ENCODE data around the gene GSTM4. TPM values are rescaled to one million over a fixed set of nuclear protein-coding genes. Genes with fewer than 3 reads are reported as not detected.
"Not testable (repeated sequence)": the region's sequence is repeated elsewhere in the genome, so short reads cannot be mapped to it uniquely, and the experiment has no call there.

GSTM4 gene
- total and polyA plus RNA-seq, 5 donors from 2014 or later = 2.2 to 31.4 (median 14.4) TPM

- Mint-ChIP-seq H3K27me3 (no peaks in the 10 kb centered on the region), H3K4me3 (peak within 1 kb of the TSS; percentile 49 to 86 (median 76)), H3K9me3 (no peaks in the 10 kb centered on the region), H3K4me1 (peaks cover 5 to 23% (median 10%) of the 10 kb centered on the region in 4 donors), H3K27ac (peak within 1 kb of the TSS in 2 of 3 donors; percentile 34 to 36), H3K36me3 (no peaks in the 10 kb centered on the region)
- Histone ChIP-seq H3K9me3 (ENCODE audit: control insufficient read depth in 2 of 2, low read length in 2 of 2) (no peaks in the 10 kb centered on the region), H3K27ac (ENCODE audit: insufficient read depth, low read length, poor library complexity, severe bottlenecking) (no peak within 1 kb of the TSS), H3K4me1 (ENCODE audit: control insufficient read depth, insufficient read depth, low read length, poor library complexity, severe bottlenecking) (peaks cover 10% of the 10 kb centered on the region), H3K4me3 (ENCODE audit: low read depth, low read length) (no peak within 1 kb of the TSS), H3K36me3 (ENCODE audit: control insufficient read depth, insufficient read depth, low read length) (no peaks in the 10 kb centered on the region), H3K27me3 (ENCODE audit: control insufficient read depth, insufficient read depth, low read length) (no peaks in the 10 kb centered on the region)
- DNase-seq = peak; percentile 59 to 85 (median 62)
- ATAC-seq (ENCODE audit: low read depth in 2 of 2) = peak; percentile 88 to 94
Observed at GRCh38 chr1:109667452-109668122, 11.7 kb downstream of the GSTM4 start, which contains the start of gene GSTM2. GSTM2 (plus strand) TSS chr1:109668057; CDS start chr1:109668116, 59 bp downstream.

DNA sequence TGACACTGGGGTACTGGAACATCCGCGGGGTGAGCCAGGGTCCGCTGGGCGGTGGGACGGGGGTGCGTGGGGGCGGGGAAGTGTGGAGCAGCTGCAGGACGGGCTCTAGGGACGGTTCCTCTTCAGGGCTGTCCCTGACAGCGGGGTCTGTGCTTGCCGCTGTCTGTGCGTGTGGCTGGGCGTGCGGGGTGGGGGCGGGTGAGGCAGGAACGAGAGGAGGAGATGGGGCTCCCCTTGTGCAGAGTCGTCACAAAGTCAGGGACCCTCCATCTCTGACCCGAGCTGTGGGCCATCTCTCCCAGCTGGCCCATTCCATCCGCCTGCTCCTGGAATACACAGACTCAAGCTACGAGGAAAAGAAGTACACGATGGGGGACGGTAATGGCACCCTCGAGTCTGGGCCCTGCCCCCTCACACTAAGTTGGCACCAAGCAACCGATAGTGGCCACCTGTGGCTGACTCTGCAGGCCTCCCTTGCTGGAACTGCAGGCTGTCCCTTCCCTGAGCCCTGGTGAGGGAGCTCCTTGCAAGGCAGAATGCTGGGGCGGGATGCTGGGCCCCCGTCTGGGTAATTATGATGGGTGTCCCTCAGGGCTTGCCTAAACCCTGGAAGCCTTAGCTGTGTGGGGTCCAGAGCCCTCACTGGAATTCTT, 12.3 kb downstream of the GSTM4 start:
- H3K4me3 ChIP-seq (ENCODE audit: low read depth, low read length) = no peak overlapping the region
- no peaks in the 10 kb centered on the region for H3K27me3 ChIP-seq (ENCODE audit: control insufficient read depth, insufficient read depth, low read length)
- Mint-ChIP-seq H3K27me3 (no peaks in the 10 kb centered on the region), H3K4me1 (peaks cover 5 to 23% (median 10%) of the 10 kb centered on the region in 4 donors), H3K36me3 (no peaks in the 10 kb centered on the region), H3K4me3 (peak overlapping the region; percentile 49 to 86 (median 76)), H3K9me3 (no peaks in the 10 kb centered on the region), H3K27ac (peak overlapping the region in 1 of 3 donors; percentile 36)
- H3K9me3 ChIP-seq (ENCODE audit: control insufficient read depth in 2 of 2, low read length in 2 of 2) = no peaks in the 10 kb centered on the region
- no peak overlapping the region for H3K27ac ChIP-seq (ENCODE audit: insufficient read depth, low read length, poor library complexity, severe bottlenecking)
- H3K4me1 ChIP-seq (ENCODE audit: control insufficient read depth, insufficient read depth, low read length, poor library complexity, severe bottlenecking) = peaks cover 10% of the 10 kb centered on the region
- ATAC-seq (ENCODE audit: low read depth in 2 of 2) (no peak), DNase-seq (no peak)
- no peaks in the 10 kb centered on the region for H3K36me3 ChIP-seq (ENCODE audit: control insufficient read depth, insufficient read depth, low read length)

- H3K27me3 ChIP-seq (ENCODE audit: control insufficient read depth, insufficient read depth, low read length) = no peaks in the 10 kb centered on the region
- H3K4me1 ChIP-seq (ENCODE audit: control insufficient read depth, insufficient read depth, low read length, poor library complexity, severe bottlenecking) = peaks cover 10% of the 10 kb centered on the region
- no peaks in the 10 kb centered on the region for H3K9me3 ChIP-seq (ENCODE audit: control insufficient read depth in 2 of 2, low read length in 2 of 2)
- no peaks in the 10 kb centered on the region for H3K9me3 Mint-ChIP-seq
- H3K27ac ChIP-seq (ENCODE audit: insufficient read depth, low read length, poor library complexity, severe bottlenecking) = no peak overlapping the region
- no peaks in the 10 kb centered on the region for H3K36me3 Mint-ChIP-seq
- H3K4me1 Mint-ChIP-seq = peaks cover 5 to 23% (median 10%) of the 10 kb centered on the region in 4 donors
- DNase-seq = no peak
- H3K4me3 ChIP-seq (ENCODE audit: low read depth, low read length) = no peak overlapping the region
- ATAC-seq (ENCODE audit: low read depth in 2 of 2) = no peak
- H3K27ac Mint-ChIP-seq = peak overlapping the region in 1 of 3 donors; percentile 73
- peak overlapping the region; percentile 55 to 65 (median 59) for H3K4me3 Mint-ChIP-seq
- H3K36me3 ChIP-seq (ENCODE audit: control insufficient read depth, insufficient read depth, low read length) = no peaks in the 10 kb centered on the region
- no peaks in the 10 kb centered on the region for H3K27me3 Mint-ChIP-seq
Observed at GRCh38 chr1:109669246-109669948, 13.5 kb downstream of the GSTM4 start.

DNA sequence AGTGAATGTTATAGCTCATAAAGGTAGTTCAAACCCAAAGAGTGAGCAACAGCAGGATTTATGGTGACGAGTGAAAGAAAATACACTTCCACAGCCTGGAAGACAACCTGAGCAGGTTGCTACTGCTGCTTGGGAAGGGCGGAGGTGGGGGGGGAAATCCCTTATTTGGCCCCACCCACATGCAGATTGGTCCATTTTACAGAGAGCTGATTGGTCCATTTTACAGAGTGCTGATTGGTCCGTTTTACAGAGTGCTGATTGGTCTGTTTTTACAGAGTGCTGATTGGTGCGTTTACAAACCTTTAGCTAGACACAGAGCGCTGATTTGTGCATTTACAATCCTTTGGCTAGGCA, 14.0 kb downstream of the GSTM4 start:
- H3K27me3 Mint-ChIP-seq; H3K27ac ChIP-seq (ENCODE audit: insufficient read depth, low read length, poor library complexity, severe bottlenecking); H3K9me3 ChIP-seq (ENCODE audit: control insufficient read depth in 2 of 2, low read length in 2 of 2); H3K4me3 ChIP-seq (ENCODE audit: low read depth, low read length); H3K27me3 ChIP-seq (ENCODE audit: control insufficient read depth, insufficient read depth, low read length); ATAC-seq (ENCODE audit: low read depth in 2 of 2); H3K36me3 Mint-ChIP-seq; DNase-seq; H3K36me3 ChIP-seq (ENCODE audit: control insufficient read depth, insufficient read depth, low read length); H3K9me3 Mint-ChIP-seq: not testable (repeated sequence)
- peaks cover 5 to 23% (median 10%) of the 10 kb centered on the region in 4 donors for H3K4me1 Mint-ChIP-seq
- peak overlapping the region in 1 of 3 donors; percentile 62 for H3K27ac Mint-ChIP-seq
- H3K4me1 ChIP-seq (ENCODE audit: control insufficient read depth, insufficient read depth, low read length, poor library complexity, severe bottlenecking) = peaks cover 10% of the 10 kb centered on the region
- peak overlapping the region; percentile 55 to 65 (median 59) for H3K4me3 Mint-ChIP-seq

DNA sequence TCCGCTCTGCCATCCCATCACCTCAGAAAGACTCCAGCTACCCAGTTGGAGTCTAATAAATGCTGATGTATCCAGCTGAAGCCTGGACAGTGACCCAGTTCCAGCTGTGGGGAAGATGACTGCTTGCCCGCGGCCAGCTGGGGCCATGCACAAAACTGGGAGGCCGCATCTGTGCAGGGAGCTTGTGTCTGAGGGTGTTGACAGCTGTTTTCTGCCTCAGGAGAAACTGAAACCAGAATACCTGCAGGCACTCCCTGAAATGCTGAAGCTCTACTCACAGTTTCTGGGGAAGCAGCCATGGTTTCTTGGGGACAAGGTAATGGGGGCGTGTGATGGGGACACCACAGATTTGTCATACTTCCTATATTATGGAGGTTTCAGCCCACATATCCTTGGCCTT, 15.2 kb downstream of the GSTM4 start:
- Mint-ChIP-seq H3K27ac (no peak overlapping the region), H3K4me1 (peaks cover 5 to 23% (median 10%) of the 10 kb centered on the region in 4 donors), H3K4me3 (no peak overlapping the region), H3K27me3 (no peaks in the 10 kb centered on the region), H3K9me3 (no peaks in the 10 kb centered on the region), H3K36me3 (no peaks in the 10 kb centered on the region)
- H3K27me3 ChIP-seq (ENCODE audit: control insufficient read depth, insufficient read depth, low read length) = no peaks in the 10 kb centered on the region
- no peaks in the 10 kb centered on the region for H3K36me3 ChIP-seq (ENCODE audit: control insufficient read depth, insufficient read depth, low read length)
- DNase-seq (peak in 1 of 3 donors; percentile 27), ATAC-seq (ENCODE audit: low read depth in 2 of 2) (no peak)
- H3K4me1 ChIP-seq (ENCODE audit: control insufficient read depth, insufficient read depth, low read length, poor library complexity, severe bottlenecking) = peaks cover 10% of the 10 kb centered on the region
- H3K4me3 ChIP-seq (ENCODE audit: low read depth, low read length) = no peak overlapping the region
- no peak overlapping the region for H3K27ac ChIP-seq (ENCODE audit: insufficient read depth, low read length, poor library complexity, severe bottlenecking)
- no peaks in the 10 kb centered on the region for H3K9me3 ChIP-seq (ENCODE audit: control insufficient read depth in 2 of 2, low read length in 2 of 2)

GRCh38 chr1:109673861-109674260, 18.0 kb downstream of the GSTM4 start:
- ATAC-seq (ENCODE audit: low read depth in 2 of 2); H3K36me3 Mint-ChIP-seq; H3K27ac Mint-ChIP-seq; H3K27me3 ChIP-seq (ENCODE audit: control insufficient read depth, insufficient read depth, low read length); H3K9me3 Mint-ChIP-seq; H3K27me3 Mint-ChIP-seq; H3K9me3 ChIP-seq (ENCODE audit: control insufficient read depth in 2 of 2, low read length in 2 of 2); H3K36me3 ChIP-seq (ENCODE audit: control insufficient read depth, insufficient read depth, low read length); H3K27ac ChIP-seq (ENCODE audit: insufficient read depth, low read length, poor library complexity, severe bottlenecking); DNase-seq; H3K4me3 ChIP-seq (ENCODE audit: low read depth, low read length); H3K4me1 ChIP-seq (ENCODE audit: control insufficient read depth, insufficient read depth, low read length, poor library complexity, severe bottlenecking); H3K4me3 Mint-ChIP-seq: not testable (repeated sequence)
- H3K4me1 Mint-ChIP-seq = peaks cover 0 to 12% (median 3%) of the 10 kb centered on the region in 4 donors

DNA sequence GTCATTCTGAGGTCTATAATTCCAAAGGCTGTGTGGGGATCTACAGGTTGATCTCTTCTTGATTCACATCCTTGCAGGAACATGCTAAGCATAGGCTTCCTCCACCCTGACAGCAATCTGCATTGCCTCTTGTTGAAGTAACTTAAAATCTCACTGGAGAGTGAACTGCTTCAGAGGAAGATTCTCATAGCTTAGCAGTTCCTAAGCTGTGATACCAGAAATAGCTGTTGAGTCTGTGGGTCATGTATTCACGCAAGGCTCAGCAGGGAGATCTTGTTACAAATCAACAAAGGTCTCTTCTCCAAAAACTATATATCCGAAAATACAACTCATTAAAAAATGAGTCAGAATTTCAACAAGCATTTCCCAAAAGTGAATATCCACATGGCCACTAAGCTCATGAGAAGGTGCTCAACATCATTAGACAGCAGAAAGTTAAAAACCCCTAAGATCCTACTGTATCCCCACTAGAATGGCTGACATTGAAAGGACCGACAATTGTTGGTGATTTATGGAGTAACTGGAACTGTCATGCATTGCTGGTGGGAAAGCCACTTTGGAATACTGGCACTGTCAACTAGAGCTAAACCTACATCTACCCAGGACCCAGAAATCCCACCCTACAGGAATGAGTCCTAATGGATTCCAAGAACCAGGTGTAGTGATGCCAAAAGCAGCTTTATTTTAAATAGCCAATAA, 20.9 kb downstream of the GSTM4 start:
- not testable (repeated sequence) for H3K4me3 ChIP-seq (ENCODE audit: low read depth, low read length); H3K27me3 Mint-ChIP-seq; H3K27ac Mint-ChIP-seq; ATAC-seq (ENCODE audit: low read depth in 2 of 2); H3K4me1 Mint-ChIP-seq; H3K9me3 ChIP-seq (ENCODE audit: control insufficient read depth in 2 of 2, low read length in 2 of 2); H3K4me1 ChIP-seq (ENCODE audit: control insufficient read depth, insufficient read depth, low read length, poor library complexity, severe bottlenecking); H3K4me3 Mint-ChIP-seq; DNase-seq; H3K36me3 ChIP-seq (ENCODE audit: control insufficient read depth, insufficient read depth, low read length); H3K36me3 Mint-ChIP-seq; H3K27ac ChIP-seq (ENCODE audit: insufficient read depth, low read length, poor library complexity, severe bottlenecking); H3K27me3 ChIP-seq (ENCODE audit: control insufficient read depth, insufficient read depth, low read length); H3K9me3 Mint-ChIP-seq

Data from CD4-positive, CD25-positive, alpha-beta regulatory T cell (primary cell).